Measurements from ENCODE around the gene YARS1.
A peak's percentile ranks its signal among the peaks of the same experiment; 100 is the strongest.

The YARS1 gene

GRCh38 chr1:32761253-32761877, 55.8 kb downstream of the YARS1 start:
- no peak for DNase-seq

GRCh38 chr1:32759997-32760623, 57.0 kb downstream of the YARS1 start:
- DNase-seq = no peak

GRCh38 chr1:32759521-32759981, 57.6 kb downstream of the YARS1 start:
- DNase-seq = no peak

- DNase-seq = no peak
Observed at GRCh38 chr1:32758795-32759430, 58.2 kb downstream of the YARS1 start.

- no peak for DNase-seq
Observed at GRCh38 chr1:32758177-32758794, 58.9 kb downstream of the YARS1 start.

GRCh38 chr1:32757213-32757895, 59.8 kb downstream of the YARS1 start:
- DNase-seq = no peak

- DNase-seq = no peak
Observed at GRCh38 chr1:32755810-32756159, 61.4 kb downstream of the YARS1 start.

- no peak for DNase-seq
Observed at GRCh38 chr1:32755098-32755809, 61.9 kb downstream of the YARS1 start.

- peak in 5 of 6 experiments; percentile 35 to 70 (median 42) for DNase-seq
Observed at GRCh38 chr1:32754317-32755097, 62.7 kb downstream of the YARS1 start.

- peak; percentile 37 to 73 (median 65) for DNase-seq
Observed at GRCh38 chr1:32753532-32754316, 63.4 kb downstream of the YARS1 start.

GRCh38 chr1:32749771-32750170, 67.4 kb downstream of the YARS1 start:
- no peak for DNase-seq

- DNase-seq = no peak
Observed at GRCh38 chr1:32749332-32749731, 67.8 kb downstream of the YARS1 start.

- no peak for DNase-seq
Observed at GRCh38 chr1:32748926-32749325, 68.2 kb downstream of the YARS1 start.

- no peak for DNase-seq
Observed at GRCh38 chr1:32748348-32748747, 68.8 kb downstream of the YARS1 start.

GRCh38 chr1:32746130-32746529, 71.0 kb downstream of the YARS1 start:
- no peak for DNase-seq

- no peak for DNase-seq
Observed at GRCh38 chr1:32744071-32744425, 73.1 kb downstream of the YARS1 start.

- DNase-seq = no peak
Observed at GRCh38 chr1:32743380-32744070, 73.6 kb downstream of the YARS1 start.

- no peak for DNase-seq
Observed at GRCh38 chr1:32742956-32743355, 74.2 kb downstream of the YARS1 start.

GRCh38 chr1:32742199-32742947, 74.8 kb downstream of the YARS1 start:
- DNase-seq = no peak
